ELF-1 (cell line): ENCODE measurements around the gene MAP7D1.
A peak's percentile ranks its signal among the peaks of the same experiment; 100 is the strongest.
"Not testable (repeated sequence)": the region's sequence is repeated elsewhere in the genome, so short reads cannot be mapped to it uniquely, and the experiment has no call there.

ENCODE experiments used
- DNase-seq: peaks from one replicate; pipeline ENCODE4 v3.0.0-alpha.2; 2016; ENCODE audit warnings: low read depth, low spot score

The MAP7D1 gene

DNA sequence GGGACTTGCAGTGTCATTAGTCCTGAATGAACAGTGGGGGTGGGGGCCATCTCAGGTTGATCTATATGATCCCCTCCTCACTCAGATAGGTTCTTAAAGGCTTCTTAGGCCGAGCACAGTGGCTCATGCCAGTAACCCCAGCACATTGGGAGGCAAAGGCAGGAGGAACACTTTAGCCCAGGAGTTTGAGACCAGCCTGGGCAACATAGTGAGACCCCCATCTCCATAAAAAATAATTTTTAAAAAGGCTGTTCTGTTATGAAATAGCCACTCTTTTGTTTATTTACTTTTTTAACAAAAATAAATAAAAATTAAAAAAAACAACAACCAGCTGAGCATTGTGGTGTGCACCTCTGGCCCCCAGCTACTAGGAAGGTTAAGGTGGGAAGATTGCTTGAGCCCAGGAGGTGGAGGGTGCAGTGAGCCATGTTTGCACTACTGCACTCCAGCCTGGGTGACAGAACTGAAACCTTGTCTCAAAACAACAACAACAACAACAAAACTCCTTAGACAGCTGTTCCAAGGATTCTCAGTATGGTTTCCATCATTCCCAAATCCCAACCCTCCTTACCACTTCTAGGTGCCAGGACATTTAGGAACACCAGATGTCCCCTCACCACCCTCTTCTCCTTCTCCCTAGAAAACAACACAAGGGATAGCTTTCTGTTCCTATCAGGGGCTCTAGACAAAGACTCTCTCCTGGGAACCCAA lies 4.7 kb upstream of the MAP7D1 start:
- no peak for DNase-seq

- no peak for DNase-seq
Observed at GRCh38 chr1:36151845-36152203, 4.1 kb upstream of the MAP7D1 start.

GRCh38 chr1:36153476-36153875 lies 2.5 kb upstream of the MAP7D1 start:
- no peak for DNase-seq

DNA sequence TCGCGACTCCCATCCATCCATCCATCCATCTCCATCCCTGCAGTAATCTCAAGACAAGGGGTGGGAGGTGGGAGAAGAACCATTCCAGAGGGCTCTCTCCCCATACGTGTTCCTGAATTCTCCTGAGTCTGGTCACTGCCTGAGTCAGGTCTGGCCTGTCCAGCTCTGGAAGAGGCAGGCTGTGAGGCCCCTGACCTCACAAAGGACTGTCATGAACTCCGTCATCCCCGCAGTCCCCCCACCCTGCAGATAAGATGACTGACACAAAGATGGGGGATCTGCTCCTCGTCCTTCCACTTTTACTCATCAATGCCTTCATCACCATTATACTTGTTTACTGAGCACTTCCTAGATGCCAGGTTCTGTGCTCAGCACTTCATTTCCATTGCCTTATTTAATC lies 1.6 kb upstream of the MAP7D1 start:
- DNase-seq, result no peak

DNA sequence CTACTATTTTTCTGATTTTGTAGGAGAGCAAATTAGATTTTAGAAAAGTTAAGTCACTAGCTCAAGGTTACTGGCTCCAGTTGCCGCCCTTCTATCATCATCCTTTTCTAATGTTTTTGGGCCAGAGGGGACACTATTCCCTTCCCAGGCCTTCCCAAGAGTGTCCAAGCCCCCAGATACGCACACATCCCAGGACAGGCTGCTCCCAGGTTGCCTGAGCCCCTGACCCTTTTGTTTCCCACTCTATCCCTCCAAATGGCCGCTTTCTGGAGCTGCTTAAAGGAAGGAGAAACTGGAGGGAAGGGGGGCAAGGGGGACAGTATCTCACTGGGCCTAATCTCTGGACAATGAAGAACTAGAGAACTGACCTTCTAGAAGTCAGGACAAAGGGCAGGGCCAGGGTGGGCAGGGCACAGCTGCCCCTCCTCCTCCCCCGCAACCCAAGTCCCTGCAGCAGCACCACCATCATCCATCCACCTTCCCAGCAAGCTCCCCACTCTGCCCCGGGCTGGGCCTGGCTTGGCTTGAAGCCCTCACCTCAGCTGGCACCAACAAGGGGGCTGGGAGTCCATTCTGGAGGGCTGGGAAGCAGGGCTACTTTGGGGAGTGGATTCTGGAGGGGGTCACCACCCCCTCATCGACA lies 1.1 kb upstream of the MAP7D1 start:
- DNase-seq, result peak; percentile 43

GRCh38 chr1:36156329-36157114 lies 562 bp downstream of the MAP7D1 start:
- peak; percentile 81 for DNase-seq

DNA sequence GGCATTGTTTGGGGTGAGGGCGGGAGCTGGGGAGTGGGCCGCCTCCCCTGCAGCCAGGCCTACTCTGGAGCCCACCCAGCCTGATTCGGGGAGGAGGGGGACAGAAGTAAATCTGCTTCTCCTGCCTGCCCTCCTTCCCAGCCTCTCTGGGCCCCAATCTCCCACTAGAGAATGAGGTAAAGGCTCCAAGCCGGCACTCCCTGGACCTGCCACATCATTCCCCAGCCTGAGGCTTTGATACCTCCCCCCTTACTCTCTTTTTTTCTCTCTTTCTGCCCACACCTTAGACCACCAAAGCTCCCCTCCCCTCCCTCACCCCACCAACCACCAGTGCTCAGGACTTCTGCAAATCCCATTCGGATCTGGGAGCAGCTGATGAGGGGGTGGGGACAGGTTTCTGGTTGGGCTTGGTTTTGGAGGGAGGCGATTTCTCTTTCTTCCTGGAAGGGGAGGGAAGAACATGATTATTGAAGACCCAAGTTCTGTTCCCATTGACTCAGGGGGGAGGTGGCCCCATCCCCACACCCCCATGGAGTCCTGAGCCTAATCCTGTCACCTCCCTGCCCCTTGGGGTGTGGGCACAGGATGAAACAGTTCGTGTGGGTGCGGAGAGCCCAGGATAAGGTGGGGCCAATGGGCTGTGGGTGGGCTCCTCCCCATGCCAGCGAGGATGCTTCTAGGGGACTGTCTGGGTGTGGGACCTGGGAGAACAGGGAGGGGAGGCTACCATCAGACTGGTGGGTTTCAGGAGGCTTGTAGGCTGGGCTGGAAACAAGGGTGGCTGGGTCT lies 1.3 kb downstream of the MAP7D1 start:
- DNase-seq, result peak; percentile 67

- DNase-seq, result no peak
Observed at GRCh38 chr1:36157973-36158826, 2.2 kb downstream of the MAP7D1 start.

GRCh38 chr1:36158827-36159252 lies 2.9 kb downstream of the MAP7D1 start:
- DNase-seq, result not testable (repeated sequence)

DNA sequence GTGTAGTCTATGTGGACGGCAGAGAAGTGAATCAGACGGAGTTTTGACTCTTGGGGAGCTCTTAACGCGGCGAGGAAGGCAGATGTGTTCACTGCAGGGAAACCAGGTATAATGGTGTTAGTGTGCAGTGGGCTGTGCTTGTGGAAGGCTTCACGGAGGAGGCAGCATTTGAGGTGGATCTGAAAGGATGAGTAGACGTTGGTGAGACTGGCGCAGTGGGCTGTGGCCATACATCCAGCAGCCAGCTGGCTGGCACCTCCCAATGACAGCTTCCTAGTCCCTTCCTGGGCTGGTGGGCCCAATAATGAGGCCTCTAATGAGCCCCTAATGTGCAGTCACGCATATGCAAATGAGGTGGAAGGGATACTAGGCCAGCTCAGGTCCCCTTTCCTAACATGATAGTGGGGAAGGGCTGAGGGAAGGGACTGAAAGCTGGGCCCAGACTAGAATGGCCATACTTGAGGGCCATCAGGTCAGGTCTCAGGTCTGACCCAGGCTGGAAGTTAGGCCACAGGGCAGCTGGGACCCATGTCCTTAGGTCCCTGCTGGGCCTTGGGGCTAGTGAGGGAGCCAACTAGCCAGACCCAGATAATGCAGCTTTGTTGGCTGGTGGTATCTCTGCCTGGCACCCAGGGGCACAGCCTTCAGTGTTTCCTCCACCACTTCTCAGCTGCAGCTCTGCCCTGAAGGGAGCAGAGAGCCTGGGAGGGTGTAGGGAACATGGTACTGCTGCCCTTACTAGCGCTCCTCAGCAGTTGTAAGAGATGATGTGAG lies 3.8 kb downstream of the MAP7D1 start:
- no peak for DNase-seq

DNA sequence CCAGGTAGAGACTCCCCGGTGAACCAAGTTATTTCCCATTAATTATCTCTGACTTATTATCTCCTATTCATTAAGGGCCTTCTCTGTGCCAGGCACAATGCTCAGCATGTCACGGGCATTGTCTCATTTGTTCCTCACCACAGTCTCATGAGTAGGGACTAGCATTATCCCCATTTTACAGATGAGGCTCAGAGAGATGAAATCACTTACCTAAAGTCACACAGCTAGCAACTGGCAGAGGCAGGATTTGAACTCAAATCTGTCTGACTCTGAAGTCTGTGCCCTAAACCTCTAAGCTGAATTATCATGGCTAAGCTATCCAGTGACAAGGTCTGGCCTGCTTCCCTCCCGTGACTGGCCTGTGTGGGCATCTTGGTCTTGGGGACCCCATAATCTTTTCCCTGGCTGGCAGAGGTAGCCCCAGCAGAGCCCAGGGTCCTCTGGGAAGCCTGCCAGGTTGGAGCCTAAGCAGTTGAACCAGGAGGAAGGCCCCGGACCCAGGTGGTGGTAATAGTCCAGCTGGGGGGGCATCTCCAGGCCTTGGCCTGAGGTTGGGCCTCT lies 4.5 kb downstream of the MAP7D1 start:
- no peak for DNase-seq

DNA sequence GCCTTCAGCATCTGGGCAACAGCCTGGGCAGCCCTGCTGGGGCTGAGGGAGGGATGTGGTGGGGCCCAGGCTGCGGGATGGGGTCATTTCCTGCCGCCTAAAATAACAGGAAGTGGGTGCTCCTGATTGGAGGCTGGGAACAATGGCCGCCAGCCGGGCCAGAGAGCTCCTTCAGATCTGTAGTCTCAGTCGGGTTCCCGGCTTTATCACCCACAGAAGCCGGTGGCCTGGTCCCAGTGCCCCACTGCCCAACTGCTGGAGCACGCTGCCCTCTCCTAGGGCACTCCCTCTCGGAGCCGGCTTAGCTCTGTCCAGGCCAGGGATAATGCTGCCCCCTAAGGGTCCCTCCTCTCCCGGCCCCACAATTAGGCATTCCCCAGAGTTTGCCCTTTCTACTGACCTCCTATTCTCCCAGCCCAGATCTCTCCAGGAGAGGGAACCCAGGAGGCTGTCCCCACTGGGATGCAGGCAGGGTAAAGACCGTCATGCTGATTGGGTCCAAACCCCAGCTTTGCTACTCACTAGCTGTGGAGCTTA lies 5.1 kb downstream of the MAP7D1 start:
- peak; percentile 77 for DNase-seq

DNA sequence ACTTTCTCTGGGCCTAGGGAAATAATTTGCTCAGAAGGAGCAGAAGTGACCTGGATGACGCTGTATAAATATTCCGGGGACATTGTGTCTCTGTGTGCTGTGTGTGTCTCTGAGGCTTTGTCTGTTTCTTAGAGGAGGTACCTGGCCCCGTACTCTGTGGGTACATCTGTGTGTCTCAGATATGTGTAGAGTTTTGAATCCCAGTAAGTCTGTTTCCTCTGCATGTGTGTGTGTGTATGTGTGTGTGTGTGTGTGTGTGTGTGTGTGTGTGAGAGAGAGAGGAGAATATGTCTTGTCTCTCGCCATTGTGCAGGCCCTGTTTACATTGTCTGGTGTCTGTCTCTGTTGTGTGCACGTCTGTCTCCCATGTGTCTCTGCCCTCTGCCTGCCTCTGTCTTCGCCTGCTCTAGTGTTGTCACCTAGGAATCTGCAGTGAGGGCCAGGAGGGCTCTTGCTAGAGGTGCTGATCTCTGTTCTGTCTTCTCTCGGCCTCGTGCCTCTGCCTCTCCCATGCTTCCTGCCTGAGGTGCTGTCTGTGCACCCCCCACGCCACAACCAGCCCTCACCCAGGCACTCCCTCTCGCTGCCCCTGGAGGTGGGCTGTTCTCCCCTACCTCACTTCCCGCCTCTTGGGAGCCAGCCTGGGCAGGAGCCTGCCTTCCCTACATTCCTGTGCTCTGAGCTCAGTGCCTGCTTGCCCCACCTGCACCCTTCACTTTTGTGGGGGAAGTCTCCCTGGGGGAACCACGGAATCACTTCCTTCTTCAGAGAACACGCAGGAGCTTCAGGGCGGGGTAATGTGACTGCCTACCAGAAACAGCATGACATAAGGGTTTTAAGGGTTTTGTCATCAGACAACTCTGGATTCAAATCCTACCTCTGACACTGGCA lies 5.9 kb downstream of the MAP7D1 start:
- DNase-seq, result peak; percentile 30

GRCh38 chr1:36162680-36163239 lies 6.8 kb downstream of the MAP7D1 start:
- DNase-seq, result no peak

DNA sequence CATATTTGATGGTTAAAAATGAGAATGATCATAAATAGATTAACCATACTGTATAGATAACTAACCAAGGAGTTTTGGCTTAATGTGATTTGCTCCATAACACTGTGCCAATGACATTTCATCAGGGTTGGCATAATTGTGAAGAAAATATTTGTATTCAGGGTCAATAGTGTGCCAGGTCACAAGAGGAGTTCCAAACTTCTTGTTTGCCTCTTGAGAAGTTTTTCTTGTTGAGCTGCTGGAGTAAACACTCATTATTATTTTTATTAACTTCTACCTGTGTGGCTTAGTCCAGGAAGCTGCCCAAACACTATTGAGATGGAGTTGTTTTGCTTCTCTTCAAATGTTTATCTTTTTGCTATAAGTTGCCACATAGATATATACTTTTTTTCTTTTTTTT lies 7.5 kb downstream of the MAP7D1 start:
- no peak for DNase-seq

DNA sequence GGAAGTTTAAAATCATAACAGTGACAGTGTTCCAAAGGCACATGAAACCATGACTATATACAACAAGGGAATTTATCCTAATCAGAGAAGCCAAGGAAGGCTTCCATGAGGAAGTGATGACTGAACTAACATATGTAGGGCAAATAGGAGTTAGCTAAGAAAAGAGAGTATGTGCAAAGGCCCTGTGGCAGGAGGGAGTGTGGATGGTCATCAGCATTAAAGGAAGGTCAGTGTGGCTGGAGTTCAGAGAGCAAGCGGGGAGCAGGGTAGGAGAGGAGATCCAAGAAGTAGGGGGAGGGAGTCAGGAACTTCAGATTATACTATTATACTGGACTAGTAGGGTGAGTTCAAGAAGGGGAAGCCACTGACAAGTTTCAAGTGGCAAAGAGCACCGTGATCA lies 8.4 kb downstream of the MAP7D1 start:
- DNase-seq, result no peak

DNA sequence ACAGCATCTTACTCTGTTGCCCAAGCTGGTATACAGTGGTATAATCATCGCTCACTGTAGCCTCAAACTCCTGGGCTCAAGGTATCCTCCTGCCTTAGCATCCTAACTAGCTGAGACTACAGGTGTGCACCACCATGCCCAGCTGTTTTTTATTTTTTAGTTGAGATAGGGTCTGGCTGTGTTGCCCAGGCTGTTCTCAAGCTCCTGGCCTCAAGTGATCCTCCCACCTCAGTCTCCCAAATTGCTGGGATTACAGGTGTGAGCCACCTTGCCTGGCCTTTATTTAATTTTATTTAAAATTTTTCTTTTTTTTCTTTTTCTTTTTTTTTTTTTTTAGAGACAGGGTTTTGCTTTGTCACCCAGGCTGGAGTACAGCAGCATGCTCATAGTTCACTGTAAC lies 9.2 kb downstream of the MAP7D1 start:
- DNase-seq, result no peak

- DNase-seq, result no peak
Observed at GRCh38 chr1:36166136-36166535, 10.2 kb downstream of the MAP7D1 start.
